ENCODE data around the gene NAA20.
A peak's percentile ranks its signal among the peaks of the same experiment; 100 is the strongest.

- TF ChIP-seq CTCF (IDR thresholded peaks at IDR 0.05 in 8 of 11, conservative IDR thresholded peaks at IDR 0.05 in 3 of 11) (no peak), POLR2AphosphoS5 (IDR thresholded peaks at IDR 0.05) (peak in 1 of 3 donors; percentile 44)
Observed at GRCh38 chr20:19976595-19977372, 40.4 kb upstream of the NAA20 start.

Data from spleen (tissue), 7 donors.